Loucy (cell line): ENCODE measurements around the gene TTF2.

Experiments used
- CTCF ChIP-seq: fragments of 200-600 bp; sonication (generic); conservative IDR thresholded peaks from 2 replicates; pipeline ENCODE4 v1.5.1; 2014; ENCODE audit warnings: mild to moderate bottlenecking, antibody characterized with exemption, low read length
- EZH2phosphoT487 ChIP-seq: fragments of 200-600 bp; IDR thresholded peaks from 2 replicates; pipeline ENCODE4 v1.6.1; 2018; ENCODE audit warnings: antibody characterized with exemption, mild to moderate bottlenecking, moderate library complexity, borderline replicate concordance

- TF ChIP-seq CTCF (no peak), EZH2phosphoT487 (no peak)
Measured at GRCh38 chr1:117138561-117138960, 78.4 kb downstream of the TTF2 start.
